GM21381 (cell line): ENCODE results near the gene GHRL.
"Not testable (repeated sequence)": the region's sequence is repeated elsewhere in the genome, so short reads cannot be mapped to it uniquely, and the experiment has no call there.

Source experiments
- ATAC-seq: cut with Tn5 transposase; IDR thresholded peaks from one replicate; pipeline ENCODE4 v1.9.1; 2021; ENCODE audit warnings: mild to moderate bottlenecking, moderate library complexity; ENCODE audit not compliant: unreplicated experiment

GHRL gene

DNA sequence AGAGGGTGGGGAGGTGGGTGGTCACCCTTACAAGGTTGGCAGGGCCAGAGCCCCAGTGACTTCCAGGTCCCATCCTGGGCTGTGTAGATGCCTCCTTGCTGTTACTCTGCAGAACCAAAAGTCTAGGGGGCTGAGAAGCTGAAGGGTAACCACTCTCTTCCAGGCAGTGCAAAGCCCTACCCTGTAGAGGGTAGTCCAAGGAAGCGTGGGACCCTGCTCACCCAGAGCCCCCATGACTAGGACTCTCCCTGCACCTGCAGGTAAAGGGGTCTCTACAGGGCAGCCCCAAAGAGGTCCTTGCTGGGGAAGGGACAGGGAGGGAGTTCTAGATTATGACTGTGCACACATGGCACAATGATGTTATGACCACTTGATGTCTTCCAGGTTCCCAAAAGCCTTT, 14.2 kb downstream of the GHRL start:
- ATAC-seq: no peak

- no peak for ATAC-seq
Measured at GRCh38 chr3:10277115-10277625, 15.6 kb downstream of the GHRL start.

- no peak for ATAC-seq
Measured at GRCh38 chr3:10274601-10275000, 18.1 kb downstream of the GHRL start.

DNA sequence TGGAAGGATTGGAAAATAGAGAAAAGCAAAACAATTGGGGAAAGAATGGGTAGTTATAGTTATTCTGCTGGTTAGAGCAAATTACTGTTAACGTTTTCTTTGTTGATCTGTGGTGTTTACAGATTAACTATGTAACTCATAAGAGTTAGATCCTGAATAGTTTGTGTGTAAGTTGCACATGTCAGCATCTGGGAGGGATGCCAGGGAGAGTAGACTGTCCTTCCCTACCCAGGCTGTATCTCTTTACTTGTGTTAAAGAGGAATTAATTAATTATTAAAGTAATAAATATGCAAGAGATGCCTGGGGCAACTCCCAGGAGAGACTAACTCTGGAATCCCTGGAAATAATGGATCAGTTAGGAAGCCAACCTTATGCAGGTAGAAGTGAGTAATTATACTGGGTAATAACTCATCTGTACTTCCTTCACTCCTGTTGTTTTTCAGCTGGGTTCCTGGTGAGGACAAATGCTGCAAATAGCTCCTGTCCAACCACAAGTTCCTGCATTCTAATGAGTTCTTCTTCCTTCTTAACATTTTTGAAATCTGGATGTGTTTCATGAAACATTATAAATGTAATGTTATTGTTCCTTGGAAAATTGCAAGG, 18.9 kb downstream of the GHRL start:
- ATAC-seq: no peak

DNA sequence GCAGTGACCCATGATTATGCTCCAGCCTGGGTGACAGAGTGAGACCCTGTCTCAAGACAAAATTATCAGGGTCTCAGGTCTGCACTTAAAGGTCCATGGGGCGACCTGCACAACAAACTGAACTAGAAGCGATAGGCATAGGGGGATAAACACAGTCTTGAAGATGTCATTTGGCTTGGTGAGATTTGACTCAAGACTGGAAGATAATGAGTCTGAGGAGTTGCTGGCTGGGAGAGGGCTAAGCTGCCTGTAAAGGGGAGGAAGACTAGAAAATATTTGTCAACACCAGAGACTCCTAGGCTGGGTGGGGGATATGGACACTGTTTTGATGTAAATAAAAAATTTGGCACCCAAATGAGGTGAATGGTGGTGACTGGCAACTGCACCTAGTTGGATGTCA, 19.8 kb downstream of the GHRL start:
- ATAC-seq: no peak

DNA sequence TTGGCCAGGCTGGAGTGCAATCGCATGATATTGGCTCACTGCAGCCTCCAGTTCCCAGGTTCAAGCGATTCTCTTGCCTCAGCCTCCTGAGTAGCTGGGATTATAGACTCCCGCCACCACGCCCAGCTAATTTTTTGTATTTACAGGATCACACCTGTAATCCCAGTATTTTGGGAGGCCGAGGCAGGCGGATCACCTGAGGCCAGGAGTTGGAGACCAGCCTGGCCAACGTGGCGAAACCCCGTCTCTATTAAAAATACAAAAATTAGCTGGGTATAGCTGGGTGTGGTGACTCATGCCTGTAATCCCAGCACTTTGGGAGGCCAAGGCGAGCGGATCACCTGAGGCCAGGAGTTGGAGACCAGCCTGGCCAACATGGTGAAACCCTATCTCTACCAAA, 20.3 kb downstream of the GHRL start:
- ATAC-seq: not testable (repeated sequence)

GRCh38 chr3:10269443-10269842, 23.3 kb downstream of the GHRL start:
- ATAC-seq: no peak

DNA sequence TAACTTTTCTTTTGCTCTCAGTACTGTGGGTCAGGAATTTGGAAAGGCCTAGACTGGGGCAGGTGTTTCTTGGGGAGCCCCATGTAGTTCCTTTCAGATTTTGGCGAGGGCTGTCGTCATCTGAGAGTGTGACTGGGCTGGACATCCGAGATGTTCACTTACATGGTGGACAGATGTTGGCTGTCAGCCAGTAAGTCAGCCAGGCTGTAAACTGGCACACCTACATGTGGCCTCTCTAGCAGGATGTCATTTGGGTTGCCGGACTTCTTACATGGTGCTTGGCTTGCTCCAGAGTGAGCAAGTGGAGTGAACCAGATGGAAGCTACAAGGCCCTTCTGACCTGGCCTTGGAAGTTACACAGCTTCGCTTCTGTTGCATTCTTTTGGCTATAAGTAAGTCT, 23.8 kb downstream of the GHRL start:
- no peak for ATAC-seq

GRCh38 chr3:10268116-10268515, 24.6 kb downstream of the GHRL start:
- no peak for ATAC-seq

DNA sequence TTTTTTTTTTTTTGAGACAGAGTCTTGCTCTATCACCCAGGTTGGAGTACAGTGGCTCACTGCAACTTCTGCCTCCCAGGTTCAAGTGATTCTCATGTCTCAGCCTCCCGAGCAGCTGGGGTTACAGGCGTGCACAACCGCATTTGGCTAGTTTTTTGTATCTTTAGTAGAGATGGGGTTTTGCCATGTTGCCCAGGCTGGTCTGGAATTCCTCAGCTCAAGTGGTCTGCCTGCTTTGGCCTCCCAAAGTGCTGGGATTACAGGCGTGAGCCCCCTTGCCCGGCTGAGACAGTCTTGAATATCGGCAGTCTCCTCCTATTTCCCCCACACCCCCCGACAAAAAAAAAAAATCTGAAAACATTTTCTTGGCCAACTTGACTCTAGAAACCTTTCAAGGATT, 25.8 kb downstream of the GHRL start:
- not testable (repeated sequence) for ATAC-seq

GRCh38 chr3:10265833-10266232, 26.9 kb downstream of the GHRL start:
- ATAC-seq: no peak

GRCh38 chr3:10263646-10264363, 28.9 kb downstream of the GHRL start:
- ATAC-seq: no peak

GRCh38 chr3:10262027-10262426, 30.7 kb downstream of the GHRL start:
- no peak for ATAC-seq

DNA sequence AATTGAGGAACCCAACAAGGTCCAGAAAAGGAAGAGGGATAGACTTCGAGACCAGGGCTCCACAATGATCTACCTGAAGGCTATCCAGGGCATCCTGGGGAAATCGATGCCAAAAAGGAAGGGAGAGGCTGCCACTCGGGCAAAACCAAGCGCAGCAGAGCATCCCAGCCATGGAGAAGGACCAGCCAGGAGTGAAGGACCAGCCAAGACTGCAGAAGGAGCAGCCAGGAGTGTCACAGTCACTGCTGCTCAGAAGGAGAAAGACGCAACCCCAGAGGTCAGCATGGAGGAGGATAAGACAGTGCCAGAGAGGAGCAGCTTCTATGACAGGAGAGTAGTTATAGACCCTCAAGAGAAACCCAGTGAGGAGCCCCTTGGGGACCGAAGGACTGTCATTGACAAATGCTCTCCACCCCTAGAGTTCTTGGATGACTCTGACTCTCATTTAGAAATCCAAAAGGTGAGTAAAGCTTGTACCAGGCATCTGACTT, 32.5 kb downstream of the GHRL start:
- no peak for ATAC-seq

DNA sequence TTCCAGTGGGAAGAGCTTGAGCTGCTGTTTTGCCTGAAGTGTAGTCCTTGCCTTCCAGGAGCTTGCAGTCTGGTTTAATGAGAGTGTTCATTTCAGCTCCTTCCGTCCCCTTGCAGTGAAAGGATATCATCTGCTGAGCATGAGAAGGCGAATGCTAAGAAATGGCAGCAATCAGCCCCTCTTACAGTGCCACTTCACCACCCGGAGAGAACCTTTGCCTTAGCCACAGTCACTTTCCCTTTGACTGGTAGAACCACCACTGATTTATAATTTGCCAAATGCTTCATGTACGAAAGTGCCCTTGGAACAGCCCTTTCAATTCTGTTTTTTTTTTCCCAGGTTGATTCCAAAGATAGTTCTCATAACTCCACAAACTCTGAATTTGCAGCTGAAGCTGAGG, 32.9 kb downstream of the GHRL start:
- ATAC-seq: no peak

- ATAC-seq: no peak
Measured at GRCh38 chr3:10259036-10259435, 33.7 kb downstream of the GHRL start.

GRCh38 chr3:10255835-10256234, 36.9 kb downstream of the GHRL start:
- no peak for ATAC-seq

DNA sequence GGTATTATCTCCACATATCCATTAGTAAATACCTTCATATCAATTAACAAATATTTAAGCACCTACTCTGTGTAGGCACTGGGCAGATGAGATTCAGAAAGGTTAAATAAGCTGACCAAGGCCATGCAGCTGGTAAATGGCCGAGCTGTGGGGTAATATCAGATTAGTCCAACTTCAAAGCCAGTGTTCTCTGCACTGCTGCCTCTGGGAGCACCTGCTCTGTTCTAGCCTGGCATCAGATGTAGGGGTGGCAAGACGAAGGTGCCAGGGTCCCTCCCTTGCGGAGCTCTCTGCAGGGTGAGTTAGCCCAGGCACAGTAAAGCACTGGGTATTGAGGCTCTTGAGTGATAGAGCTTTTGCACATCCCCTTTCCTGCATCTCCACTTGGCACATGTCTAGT, 39.0 kb downstream of the GHRL start:
- no peak for ATAC-seq

- ATAC-seq: no peak
Measured at GRCh38 chr3:10251006-10251405, 41.7 kb downstream of the GHRL start.

- no peak for ATAC-seq
Measured at GRCh38 chr3:10249833-10250232, 42.9 kb downstream of the GHRL start.

- no peak for ATAC-seq
Measured at GRCh38 chr3:10248984-10249748, 43.6 kb downstream of the GHRL start.
